SK-N-SH treated with all-trans-retinoic acid at 6 μM for 48 hours (cell line): ENCODE results near the gene MIS18A.

Source experiments
- ESRRG ChIP-seq: fragments of 250-450 bp; sonication (Bioruptor Pico); IDR thresholded peaks from 2 replicates; pipeline ENCODE4 v1.6.1; 2021; ENCODE audit warnings: mild to moderate bottlenecking
- ZFP30 ChIP-seq: fragments of 450-650 bp; formaldehyde crosslinking; IDR thresholded peaks from 2 replicates; pipeline ENCODE4 v1.5.0; 2022; ENCODE audit warnings: mild to moderate bottlenecking, moderate library complexity
- TF ChIP-seq, protein P1 (sequence below): fragments of 250-450 bp; sonication (Bioruptor Pico); IDR thresholded peaks from 2 replicates; pipeline ENCODE4 v1.5.0; 2020; ENCODE audit warnings: mild to moderate bottlenecking, moderate library complexity

DNA sequence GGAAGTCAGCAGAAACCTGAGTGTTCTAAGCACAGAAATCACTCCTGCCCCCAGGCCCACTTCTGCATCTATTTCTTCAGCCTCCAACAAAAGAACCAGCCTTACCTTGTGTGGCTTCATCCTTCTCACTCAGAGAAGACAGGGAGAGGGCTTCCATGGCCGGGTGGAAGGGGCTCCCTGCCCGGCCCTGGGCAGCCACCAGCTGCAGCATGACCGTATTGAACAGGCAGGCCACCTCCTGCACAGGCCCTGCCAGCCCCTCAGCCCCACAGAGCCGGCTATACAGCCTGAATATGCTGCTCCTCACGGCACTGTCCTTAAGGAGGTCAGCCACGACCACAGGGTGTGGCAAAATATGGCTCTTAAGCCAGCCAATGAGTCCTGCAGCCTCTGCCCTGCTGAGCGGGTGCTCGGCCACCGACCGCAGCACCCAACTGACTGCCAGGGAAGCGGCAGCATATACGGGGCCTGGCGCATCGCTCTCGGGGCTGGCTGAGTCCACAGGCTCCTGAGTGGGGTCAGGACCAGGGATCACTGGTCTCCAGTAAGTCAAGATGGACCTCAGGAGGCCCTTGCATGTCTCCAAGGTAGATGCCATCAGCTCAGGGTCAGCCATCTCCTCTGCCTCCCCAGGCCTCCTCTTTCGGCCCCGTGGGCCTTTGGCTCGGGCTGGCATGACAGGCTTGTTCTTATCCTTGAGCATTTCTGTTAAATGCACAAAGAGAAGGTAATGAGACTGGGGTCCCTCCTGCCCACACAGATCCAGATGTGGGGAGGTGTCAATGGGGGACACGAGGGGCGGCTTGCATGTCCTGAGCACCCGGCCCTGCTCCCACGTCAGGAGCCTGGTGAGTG is 37.7 kb upstream of the MIS18A start:
- TF ChIP-seq, protein P1, sequence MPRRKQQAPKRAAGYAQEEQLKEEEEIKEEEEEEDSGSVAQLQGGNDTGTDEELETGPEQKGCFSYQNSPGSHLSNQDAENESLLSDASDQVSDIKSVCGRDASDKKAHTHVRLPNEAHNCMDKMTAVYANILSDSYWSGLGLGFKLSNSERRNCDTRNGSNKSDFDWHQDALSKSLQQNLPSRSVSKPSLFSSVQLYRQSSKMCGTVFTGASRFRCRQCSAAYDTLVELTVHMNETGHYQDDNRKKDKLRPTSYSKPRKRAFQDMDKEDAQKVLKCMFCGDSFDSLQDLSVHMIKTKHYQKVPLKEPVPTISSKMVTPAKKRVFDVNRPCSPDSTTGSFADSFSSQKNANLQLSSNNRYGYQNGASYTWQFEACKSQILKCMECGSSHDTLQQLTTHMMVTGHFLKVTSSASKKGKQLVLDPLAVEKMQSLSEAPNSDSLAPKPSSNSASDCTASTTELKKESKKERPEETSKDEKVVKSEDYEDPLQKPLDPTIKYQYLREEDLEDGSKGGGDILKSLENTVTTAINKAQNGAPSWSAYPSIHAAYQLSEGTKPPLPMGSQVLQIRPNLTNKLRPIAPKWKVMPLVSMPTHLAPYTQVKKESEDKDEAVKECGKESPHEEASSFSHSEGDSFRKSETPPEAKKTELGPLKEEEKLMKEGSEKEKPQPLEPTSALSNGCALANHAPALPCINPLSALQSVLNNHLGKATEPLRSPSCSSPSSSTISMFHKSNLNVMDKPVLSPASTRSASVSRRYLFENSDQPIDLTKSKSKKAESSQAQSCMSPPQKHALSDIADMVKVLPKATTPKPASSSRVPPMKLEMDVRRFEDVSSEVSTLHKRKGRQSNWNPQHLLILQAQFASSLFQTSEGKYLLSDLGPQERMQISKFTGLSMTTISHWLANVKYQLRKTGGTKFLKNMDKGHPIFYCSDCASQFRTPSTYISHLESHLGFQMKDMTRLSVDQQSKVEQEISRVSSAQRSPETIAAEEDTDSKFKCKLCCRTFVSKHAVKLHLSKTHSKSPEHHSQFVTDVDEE (CRISPR knock-in tag): no peak
- TF ChIP-seq ZFP30 (CRISPR knock-in tag) (no peak), ESRRG (no peak)
